IMR-90 (cell line): ENCODE data around the gene CXCR6. TPM values are rescaled to one million over a fixed set of nuclear protein-coding genes. Genes with fewer than 3 reads are reported as not detected.

Experiments used
- ATAC-seq: fragments of 200-7000 bp; cut with Tn5 transposase; 2 replicates; pipeline ENCODE4 v1.9.1; 2020; ENCODE audit warnings: low read depth, mild to moderate bottlenecking, moderate library complexity
- BruUV-seq: library from RNA; stranded (reverse); fragments of 400-500 nt; replicated peaks from 2 replicates; lab custom pipeline; 2021; lab: Mats Ljungman, UMichigan
- CTCF ChIA-PET: fragments of 300-600 bp; formaldehyde crosslinking; extraction: SDS; loops from one replicate; lab custom pipeline; 2021; ENCODE audit warnings: antibody characterized with exemption; lab: Yijun Ruan, JAX
- POLR2A ChIA-PET: fragments of 300-600 bp; sonication (Branson Sonifier 250); formaldehyde crosslinking; loops from one replicate; lab custom pipeline; 2022; ENCODE audit warnings: antibody characterized with exemption; ENCODE audit not compliant: unreplicated experiment; lab: Charles Lee
- DNase-seq: peaks from one replicate; pipeline ENCODE4 v3.0.0; 2013
- H2AFZ ChIP-seq: replicated peaks from 2 replicates; pipeline ENCODE3; 2013; ENCODE audit warnings: low read length, mild to moderate bottlenecking; ENCODE audit not compliant: poor library complexity
- H2AK5ac ChIP-seq: 2 replicates; pipeline ENCODE4 v1.6.1; 2013; ENCODE audit warnings: low read depth, low read length, inconsistent platforms
- H2AK9ac ChIP-seq: replicated peaks from 2 replicates; pipeline ENCODE3; 2013; ENCODE audit warnings: mild to moderate bottlenecking, low read depth, low read length, moderate library complexity; ENCODE audit not compliant: poor library complexity
- H2BK120ac ChIP-seq: 2 replicates; pipeline ENCODE4 v1.6.1; 2013; ENCODE audit warnings: low read depth, low read length, inconsistent platforms
- H2BK15ac ChIP-seq: 3 replicates; pipeline ENCODE4 v1.6.1; 2013; ENCODE audit warnings: low read depth, low read length, inconsistent platforms
- H2BK20ac ChIP-seq: 2 replicates; pipeline ENCODE4 v1.6.1; 2013; ENCODE audit warnings: low read depth, mild to moderate bottlenecking, inconsistent platforms, low read length, moderate library complexity
- H2BK5ac ChIP-seq: 2 replicates; pipeline ENCODE4 v1.6.1; 2013; ENCODE audit warnings: mild to moderate bottlenecking, low read depth, low read length, inconsistent platforms; ENCODE audit not compliant: poor library complexity, severe bottlenecking
- H3K14ac ChIP-seq: replicated peaks from 2 replicates; pipeline ENCODE4 v1.6.1; 2013; ENCODE audit warnings: low read depth, low read length, inconsistent platforms
- H3K18ac ChIP-seq: 2 replicates; pipeline ENCODE4 v1.6.1; 2013; ENCODE audit warnings: low read depth, low read length, control low read depth
- H3K23ac ChIP-seq: 2 replicates; pipeline ENCODE4 v1.6.1; 2013; ENCODE audit warnings: low read depth, low read length, inconsistent platforms
- H3K27ac ChIP-seq: 2 replicates; pipeline ENCODE4 v1.5.1; 2013; ENCODE audit warnings: mild to moderate bottlenecking, control low read depth, low read length; ENCODE audit not compliant: insufficient read depth
- H3K27me3 ChIP-seq: 2 replicates; pipeline ENCODE4 v1.6.1; 2013; ENCODE audit warnings: low read length; ENCODE audit not compliant: control insufficient read depth, insufficient read depth
- H3K36me3 ChIP-seq: 2 replicates; pipeline ENCODE4 v1.6.1; 2013; ENCODE audit warnings: low read length, mixed read lengths; ENCODE audit not compliant: control insufficient read depth, insufficient read depth
- H3K4ac ChIP-seq: 2 replicates; pipeline ENCODE4 v1.6.1; 2013; ENCODE audit warnings: low read depth, low read length, inconsistent platforms
- H3K4me1 ChIP-seq: 2 replicates; pipeline ENCODE4 v1.6.1; 2013; ENCODE audit warnings: low read length, mixed read lengths; ENCODE audit not compliant: control insufficient read depth, insufficient read depth
- H3K4me2 ChIP-seq: 2 replicates; pipeline ENCODE4 v1.6.1; 2013; ENCODE audit warnings: low read depth, mild to moderate bottlenecking, control low read depth, low read length, moderate library complexity
- H3K4me3 ChIP-seq: 2 replicates; pipeline ENCODE4 v1.5.1; 2013; ENCODE audit warnings: low read depth, mild to moderate bottlenecking, control low read depth, low read length, moderate library complexity; ENCODE audit not compliant: insufficient read depth
- H3K56ac ChIP-seq: 2 replicates; pipeline ENCODE4 v1.6.1; 2013; ENCODE audit warnings: low read length, inconsistent platforms; ENCODE audit not compliant: insufficient read depth; ENCODE audit errors: extremely low read depth
- H3K79me1 ChIP-seq, 2 experiments: 2 replicates each; pipeline ENCODE4 v1.6.1; 2013; ENCODE audit warnings: low read length in 2 of 2, inconsistent platforms in 1 of 2, low read depth in 1 of 2
- H3K9ac ChIP-seq: 2 replicates; pipeline ENCODE4 v1.6.1; 2013; ENCODE audit warnings: low read depth, low read length, control low read depth
- H3K9me1 ChIP-seq: 2 replicates; pipeline ENCODE4 v1.6.1; 2013; ENCODE audit warnings: low read length, inconsistent platforms; ENCODE audit not compliant: insufficient read depth
- H3K9me3 ChIP-seq: 2 replicates; pipeline ENCODE4 v1.6.1; 2013; ENCODE audit warnings: low read length; ENCODE audit not compliant: control insufficient read depth, insufficient read depth
- H4K20me1 ChIP-seq: 2 replicates; pipeline ENCODE4 v1.6.1; 2013; ENCODE audit warnings: low read length, inconsistent platforms; ENCODE audit not compliant: insufficient read depth
- H4K5ac ChIP-seq: 2 replicates; pipeline ENCODE4 v1.6.1; 2013; ENCODE audit warnings: mild to moderate bottlenecking, low read depth, low read length, control low read depth
- H4K8ac ChIP-seq, 2 experiments: 2 replicates each; pipeline ENCODE4 v1.6.1; 2013; ENCODE audit warnings: low read depth in 2 of 2, low read length in 2 of 2, control low read depth in 1 of 2, inconsistent platforms in 1 of 2
- H4K91ac ChIP-seq: 2 replicates; pipeline ENCODE4 v1.6.1; 2013; ENCODE audit warnings: low read depth, low read length, inconsistent platforms; ENCODE audit not compliant: insufficient read depth
- BHLHE40 ChIP-seq: fragments of 150-350 bp; IDR thresholded peaks from 2 replicates; pipeline ENCODE4 v1.6.1; 2016; ENCODE audit warnings: mild to moderate bottlenecking, low read depth, low read length
- CHD1 ChIP-seq: IDR thresholded peaks from 2 replicates; pipeline ENCODE4 v1.6.1; 2012; ENCODE audit warnings: low read depth, low read length, improper control_type of control experiment
- CTCF ChIP-seq: conservative IDR thresholded peaks from 2 replicates; pipeline ENCODE4 v1.5.1; 2012; ENCODE audit warnings: mild to moderate bottlenecking, low read depth, low read length, improper control_type of control experiment
- ELK1 ChIP-seq: fragments of 150-350 bp; IDR thresholded peaks from 2 replicates; pipeline ENCODE4 v1.6.1; 2016; ENCODE audit warnings: low read depth, mild to moderate bottlenecking, low read length, moderate library complexity, borderline replicate concordance
- FOS ChIP-seq: fragments of 150-350 bp; IDR thresholded peaks from 2 replicates; pipeline ENCODE4 v1.6.1; 2016; ENCODE audit warnings: low read depth, low read length
- MAFK ChIP-seq: IDR thresholded peaks from 2 replicates; pipeline ENCODE4 v1.6.1; 2012; ENCODE audit warnings: low read depth, low read length, improper control_type of control experiment
- MAZ ChIP-seq: IDR thresholded peaks from 2 replicates; pipeline ENCODE4 v1.6.1; 2012; ENCODE audit warnings: low read depth, mild to moderate bottlenecking, low read length, improper control_type of control experiment, moderate library complexity, borderline replicate concordance
- MXI1 ChIP-seq: IDR thresholded peaks from 2 replicates; pipeline ENCODE4 v1.6.1; 2012; ENCODE audit warnings: low read depth, mild to moderate bottlenecking, low read length, moderate library complexity, borderline replicate concordance
- NFE2L2 ChIP-seq: fragments of 150-350 bp; IDR thresholded peaks from 2 replicates; pipeline ENCODE4 v1.6.1; 2016; ENCODE audit warnings: low read depth, mild to moderate bottlenecking, low read length
- POLR2A ChIP-seq: IDR thresholded peaks from 2 replicates; pipeline ENCODE4 v1.6.1; 2012; ENCODE audit warnings: mild to moderate bottlenecking, low read depth, low read length
- RAD21 ChIP-seq: IDR thresholded peaks from 2 replicates; pipeline ENCODE4 v1.6.1; 2012; ENCODE audit warnings: low read length, improper control_type of control experiment
- RCOR1 ChIP-seq: IDR thresholded peaks from 2 replicates; pipeline ENCODE4 v1.6.1; 2012; ENCODE audit warnings: mild to moderate bottlenecking, low read length, improper control_type of control experiment; ENCODE audit not compliant: insufficient replicate concordance
- RFX5 ChIP-seq: IDR thresholded peaks from 2 replicates; pipeline ENCODE4 v1.8.0; 2012; ENCODE audit warnings: low read depth, mild to moderate bottlenecking, low read length, moderate library complexity
- SMC3 ChIP-seq: fragments of 150-350 bp; IDR thresholded peaks from 2 replicates; pipeline ENCODE4 v1.6.1; 2016; ENCODE audit warnings: low read depth, mild to moderate bottlenecking, antibody characterized with exemption, low read length, moderate library complexity
- USF2 ChIP-seq: fragments of 150-350 bp; IDR thresholded peaks from 2 replicates; pipeline ENCODE4 v1.6.1; 2017; ENCODE audit warnings: mild to moderate bottlenecking, antibody characterized with exemption, low read length, low read depth
- WGBS, 2 experiments: methylation state at CpG; one replicate each; pipeline versions ENCODE4 v1.1.5 to v1.1.7; 2013; ENCODE audit warnings: missing lambda C conversion rate in 2 of 2; ENCODE audit not compliant: insufficient read length in 1 of 2; ENCODE audit errors: extremely low coverage in 2 of 2; 5-methylcytosine and 5-hydroxymethylcytosine counted together
- dilution Hi-C: fragments of 300-500 bp; cut with HindIII; formaldehyde crosslinking; loops from one replicate; pipeline ENCODE4 v1.14.3; 2018; ENCODE audit warnings: low sequenced_read_pairs; ENCODE audit not compliant: unreplicated experiment
- in situ Hi-C: fragments of 300-500 bp; cut with MboI; formaldehyde crosslinking; loops from 3 replicates; pipeline ENCODE4 v1.14.3; 2019; ENCODE audit warnings: low sequenced_read_pairs, inconsistent platforms, mixed read lengths
- intact Hi-C: fragments of 100-400 bp; cut with micrococcal nuclease; formaldehyde crosslinking; loops from 2 replicates; pipeline ENCODE4 v1.10.0; 2022
- polyA plus RNA-seq, 3 experiments: library from polyadenylated mRNA; depleted of rRNA; stranded (reverse); fragments of >200 nt; gene quantifications; 2 replicates each; pipeline ENCODE4 v1.2.3, GENCODE V29; 2012; ENCODE audit warnings: low replicate concordance in 1 of 3
- total RNA-seq: library from RNA; depleted of rRNA; stranded (reverse); fragments of >200 nt; gene quantifications from 2 replicates; pipeline ENCODE4 v1.2.3, GENCODE V29; 2012

The CXCR6 gene
- total and polyA plus RNA-seq, 2 of the 4 experiments (the other 2 are of a cell fraction): not detected

- no peak overlapping the region for H3K27ac ChIP-seq
- CTCF ChIA-PET: interaction anchor here (1.4 kb wide), 1 partner anchor 136 kb away, joined by 5 read pairs; no protein-coding TSS in a partner anchor
- in situ Hi-C loops: loop anchor here (5.0 to 10.0 kb wide), 2 partner anchors 135 to 433 kb away; partner anchors contain the start of gene CCR5
- no peak for TF ChIP-seq MAZ
- no peak for TF ChIP-seq FOS
- no peak for TF ChIP-seq NFE2L2
- TF ChIP-seq ELK1: no peak
- TF ChIP-seq RFX5: no peak
- no peak for TF ChIP-seq POLR2A
- TF ChIP-seq CTCF: no peak
- no peak for TF ChIP-seq RCOR1
- no peak for TF ChIP-seq SMC3
- no peak for TF ChIP-seq MAFK
- no peak for TF ChIP-seq RAD21
- TF ChIP-seq USF2: no peak
- no peak for TF ChIP-seq MXI1
- TF ChIP-seq BHLHE40: no peak
- TF ChIP-seq CHD1: no peak
These were observed 1.0 kb upstream of the CXCR6 start for GRCh38 chr3:45942051-45942825.

More at GRCh38 chr3:45942051-45942825, 1.0 kb upstream of the CXCR6 start:
- Histone ChIP-seq H2BK20ac (no peak overlapping the region), H3K14ac (no peak overlapping the region), H2AK5ac (0 out of 2 replicates have a peak overlapping the region, but pooled peaks have one; percentile 1), H3K9ac (no peak overlapping the region), H4K91ac (no peak overlapping the region), H3K9me1 (peaks cover 22% of the 10 kb centered on the region), H3K4me2 (no peak overlapping the region), H4K5ac (peak overlapping the region; percentile 15; the same call in 1 of the 2 replicates), H2AK9ac (no peak overlapping the region), H3K27me3 (no peaks in the 10 kb centered on the region), H3K4me1 (peaks cover 14% of the 10 kb centered on the region), H2BK5ac (no peak overlapping the region), H3K18ac (no peak overlapping the region), H2BK120ac (no peak overlapping the region), H3K4me3 (no peak overlapping the region), H3K9me3 (peaks cover 4% of the 10 kb centered on the region; the same call in 1 of the 2 replicates), H3K23ac (no peak overlapping the region), H3K56ac (no peak overlapping the region), H3K4ac (no peak overlapping the region; the same call in 1 of the 2 replicates), H2AFZ (no peak overlapping the region), H4K20me1 (no peaks in the 10 kb centered on the region), H2BK15ac (no peak overlapping the region), H3K79me1 (no peaks in the 10 kb centered on the region), H4K8ac (no peak overlapping the region), H3K36me3 (peaks cover 12% of the 10 kb centered on the region)
- intact Hi-C loops (no loop called here), dilution Hi-C loops (no loop called here)
- WGBS, 2 experiments: no CpG with 5 or more reads among the region's 6 CpGs
- DNase-seq (no peak), ATAC-seq (no peak)
- no TSS peak for BruUV-seq
- POLR2A ChIA-PET: no interaction called here
